HepG2 (cell line): ENCODE results near the gene SLC15A2. TPM values are rescaled to one million over a fixed set of nuclear protein-coding genes. Genes with fewer than 3 reads are reported as not detected.

Experiments used
- ATAC-seq: fragments of 200-7000 bp; cut with Tn5 transposase; 3 replicates; pipeline ENCODE4 v1.9.1; 2020; ENCODE audit warnings: mild to moderate bottlenecking, moderate library complexity
- BruUV-seq: library from RNA; stranded (reverse); fragments of 400-500 nt; replicated peaks from 2 replicates; lab custom pipeline; 2021; lab: Mats Ljungman, UMichigan
- CTCF ChIA-PET: fragments of 300-600 bp; formaldehyde crosslinking; extraction: SDS; loops from one replicate; lab custom pipeline; 2021; ENCODE audit warnings: low total read pairs, inconsistent platforms, low intra/inter-chr PET ratio; lab: Yijun Ruan, JAX
- POLR2A ChIA-PET: fragments of 350-600 bp; sonication (Branson Sonifier 250); formaldehyde crosslinking; loops from one replicate; lab custom pipeline; 2020; ENCODE audit warnings: antibody characterized with exemption, inconsistent platforms; lab: Yijun Ruan, JAX
- DNase-seq: peaks from one replicate; pipeline ENCODE4 v3.0.0-alpha.2; 2015; ENCODE audit warnings: low spot score
- FAIRE-seq: peaks from 3 replicates; lab custom pipeline; 2011; peaks lifted over from hg19 to GRCh38; lab: Jason Lieb, UNC
- H2AFZ ChIP-seq: one replicate; pipeline ENCODE4 v1.6.1; 2011; ENCODE audit warnings: low read length, inconsistent platforms
- H3K27ac ChIP-seq: fragments of 300-600 bp; 3 replicates; pipeline ENCODE4 v1.8.0; 2011; ENCODE audit warnings: mixed run types, mild to moderate bottlenecking, mixed read lengths, low read length, inconsistent platforms; ENCODE audit not compliant: insufficient read depth; ENCODE audit errors: extremely low read length
- H3K27me3 ChIP-seq, 2 experiments: fragments of 200-600 bp in 1 of 2; 2 replicates in 1 of 2; 3 replicates in 1 of 2; pipeline versions ENCODE4 v1.6.0 to v1.8.0; 2011; ENCODE audit warnings: low read length in 2 of 2, mild to moderate bottlenecking in 2 of 2, moderate library complexity in 2 of 2, inconsistent platforms in 1 of 2; ENCODE audit not compliant: insufficient read depth in 2 of 2, control insufficient read depth in 1 of 2
- H3K36me3 ChIP-seq, 2 experiments: fragments of 200-600 bp in 1 of 2; replicated peaks in 1 of 2; 2 replicates in 1 of 2; 3 replicates in 1 of 2; pipeline versions ENCODE4 v1.5.1 to v1.8.0; 2011; ENCODE audit warnings: low read length in 2 of 2, inconsistent platforms in 1 of 2; ENCODE audit not compliant: insufficient read depth in 2 of 2, control insufficient read depth in 1 of 2
- H3K4me1 ChIP-seq: 2 replicates; pipeline ENCODE4 v1.5.1; 2012; ENCODE audit warnings: low read length, inconsistent platforms; ENCODE audit not compliant: insufficient read depth
- H3K4me2 ChIP-seq: 2 replicates; pipeline ENCODE4 v1.6.0; 2011; ENCODE audit warnings: low read depth, low read length, inconsistent platforms
- H3K4me3 ChIP-seq, 3 experiments: fragments of 200-600 bp in 1 of 3; sonication (generic), shearing (Covaris generic) in 1 of 3; replicated peaks in 1 of 3; 2 replicates each; pipeline ENCODE4 v1.5.1; 2011 to 2016; ENCODE audit warnings: low read length in 3 of 3, inconsistent platforms in 2 of 3, low read depth in 2 of 3, mild to moderate bottlenecking in 2 of 3, control low read depth in 1 of 3, mixed read lengths in 1 of 3; ENCODE audit not compliant: insufficient read depth in 1 of 3
- H3K79me2 ChIP-seq: one replicate; pipeline ENCODE4 v1.6.1; 2011; ENCODE audit warnings: low read length, inconsistent platforms; ENCODE audit not compliant: insufficient read depth
- H3K9ac ChIP-seq: 2 replicates; pipeline ENCODE4 v1.6.0; 2011; ENCODE audit warnings: mild to moderate bottlenecking, low read depth, low read length, inconsistent platforms; ENCODE audit not compliant: insufficient read depth
- H3K9me3 ChIP-seq: 2 replicates; pipeline ENCODE4 v1.5.1; 2012; ENCODE audit warnings: mild to moderate bottlenecking, low read length
- H4K20me1 ChIP-seq: 2 replicates; pipeline ENCODE4 v1.6.0; 2011; ENCODE audit warnings: inconsistent platforms, mild to moderate bottlenecking, low read length, moderate library complexity; ENCODE audit not compliant: insufficient read depth
- BHLHE40 ChIP-seq: IDR thresholded peaks from 2 replicates; pipeline ENCODE4 v1.6.1; 2011; ENCODE audit warnings: low read length, improper control_type of control experiment
- CAMTA2 ChIP-seq: sonication (generic); formaldehyde crosslinking; IDR thresholded peaks from 2 replicates; pipeline ENCODE4 v1.4.0; 2020; ENCODE audit warnings: mild to moderate bottlenecking, missing genetic modification reagents, borderline replicate concordance
- DMAP1 ChIP-seq: IDR thresholded peaks from 2 replicates; pipeline ENCODE4 v1.6.1; 2016
- WGBS: methylation state at CpG from one replicate; pipeline ENCODE4 v1.1.6; 2017; ENCODE audit warnings: low lambda C conversion rate; 5-methylcytosine and 5-hydroxymethylcytosine counted together
- in situ Hi-C: cut with HindIII; loops from 2 replicates; pipeline ENCODE4 v1.10.0; 2017; ENCODE audit warnings: low pct_unique_long_range_greater_than_20kb; ENCODE audit not compliant: extremely low pct_ligation_motif_present
- intact Hi-C: fragments of 100-400 bp; cut with micrococcal nuclease; formaldehyde crosslinking; loops from one replicate; pipeline ENCODE4 v1.10.0; 2022; ENCODE audit not compliant: unreplicated experiment
- polyA plus RNA-seq, 8 experiments: library from polyadenylated mRNA; depleted of rRNA in 3 of 8; stranded (reverse) in 7 of 8; unstranded in 1 of 8; fragments of >200 nt; fragmentation: Illumina TruSeq in 4 of 8; extraction: Trizol in 4 of 8; gene quantifications; 2 replicates each; pipeline versions ENCODE4 v1.2.1 to v1.2.3, GENCODE V29; 2011 to 2016; ENCODE audit warnings: low read depth in 4 of 8, missing spikeins in 1 of 8, mixed read lengths in 1 of 8; ENCODE audit not compliant: insufficient read depth in 1 of 8
- total RNA-seq, 5 experiments: library from RNA; depleted of rRNA; stranded (reverse); fragments of >200 nt; fragmentation: Illumina TruSeq; extraction: Trizol; gene quantifications; 2 replicates each; pipeline ENCODE4 v1.2.3, GENCODE V29; 2016; ENCODE audit warnings: low read depth in 1 of 5
- TF ChIP-seq, protein P1 (sequence below): sonication (generic); formaldehyde crosslinking; conservative IDR thresholded peaks from 2 replicates; pipeline ENCODE4 v1.4.0; 2020; ENCODE audit warnings: mild to moderate bottlenecking, missing genetic modification reagents, moderate library complexity
- TF ChIP-seq, protein P2 (sequence below): sonication (generic); formaldehyde crosslinking; IDR thresholded peaks from 2 replicates; pipeline ENCODE4 v1.5.0; 2020; ENCODE audit warnings: mild to moderate bottlenecking, missing genetic modification reagents, moderate library complexity
- TF ChIP-seq, protein P3 (sequence below): sonication (generic); formaldehyde crosslinking; IDR thresholded peaks from 2 replicates; pipeline ENCODE4 v1.8.0; 2022; ENCODE audit warnings: mild to moderate bottlenecking, missing genetic modification reagents, moderate library complexity
- TF ChIP-seq, protein P4 (sequence below): sonication (generic); formaldehyde crosslinking; IDR thresholded peaks from 2 replicates; pipeline ENCODE4 v1.4.0; 2020; ENCODE audit warnings: missing genetic modification reagents

SLC15A2 gene
- total and polyA plus RNA-seq, 2 of the 13 experiments (the other 11 are each of a cell fraction or from before 2014, with no cell fraction given) = 1.0 to 1.4 TPM

DNA sequence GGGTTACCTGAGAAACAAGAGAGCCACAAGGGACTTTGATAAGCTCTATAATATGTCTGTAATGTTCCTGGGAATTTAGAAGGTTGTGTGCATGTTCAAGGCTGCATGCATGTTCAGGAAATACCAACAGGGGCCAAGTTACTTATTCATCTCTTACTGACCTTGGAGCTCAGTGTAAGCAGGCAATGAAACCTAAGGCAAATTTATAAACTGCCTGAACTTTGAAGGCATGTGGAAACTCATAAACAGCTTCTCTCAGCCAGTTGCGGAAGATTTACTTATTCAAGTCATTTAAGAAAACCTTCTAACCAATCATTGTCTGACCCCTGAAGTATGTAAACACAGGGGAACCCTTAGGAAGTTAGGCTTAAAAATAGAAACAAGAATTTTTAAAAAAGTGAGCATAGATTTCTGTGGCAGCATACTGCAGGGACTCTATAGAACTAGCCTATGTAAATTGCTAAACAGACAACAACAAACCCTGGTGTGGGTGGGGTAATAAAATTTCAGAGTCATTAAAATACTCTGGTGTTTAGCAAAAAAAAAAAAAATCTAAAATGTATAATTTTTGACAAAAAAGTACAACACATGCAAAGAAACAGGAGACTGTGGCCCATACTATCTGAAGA is 57.2 kb downstream of the SLC15A2 start (continued):
- TF ChIP-seq, protein P1, sequence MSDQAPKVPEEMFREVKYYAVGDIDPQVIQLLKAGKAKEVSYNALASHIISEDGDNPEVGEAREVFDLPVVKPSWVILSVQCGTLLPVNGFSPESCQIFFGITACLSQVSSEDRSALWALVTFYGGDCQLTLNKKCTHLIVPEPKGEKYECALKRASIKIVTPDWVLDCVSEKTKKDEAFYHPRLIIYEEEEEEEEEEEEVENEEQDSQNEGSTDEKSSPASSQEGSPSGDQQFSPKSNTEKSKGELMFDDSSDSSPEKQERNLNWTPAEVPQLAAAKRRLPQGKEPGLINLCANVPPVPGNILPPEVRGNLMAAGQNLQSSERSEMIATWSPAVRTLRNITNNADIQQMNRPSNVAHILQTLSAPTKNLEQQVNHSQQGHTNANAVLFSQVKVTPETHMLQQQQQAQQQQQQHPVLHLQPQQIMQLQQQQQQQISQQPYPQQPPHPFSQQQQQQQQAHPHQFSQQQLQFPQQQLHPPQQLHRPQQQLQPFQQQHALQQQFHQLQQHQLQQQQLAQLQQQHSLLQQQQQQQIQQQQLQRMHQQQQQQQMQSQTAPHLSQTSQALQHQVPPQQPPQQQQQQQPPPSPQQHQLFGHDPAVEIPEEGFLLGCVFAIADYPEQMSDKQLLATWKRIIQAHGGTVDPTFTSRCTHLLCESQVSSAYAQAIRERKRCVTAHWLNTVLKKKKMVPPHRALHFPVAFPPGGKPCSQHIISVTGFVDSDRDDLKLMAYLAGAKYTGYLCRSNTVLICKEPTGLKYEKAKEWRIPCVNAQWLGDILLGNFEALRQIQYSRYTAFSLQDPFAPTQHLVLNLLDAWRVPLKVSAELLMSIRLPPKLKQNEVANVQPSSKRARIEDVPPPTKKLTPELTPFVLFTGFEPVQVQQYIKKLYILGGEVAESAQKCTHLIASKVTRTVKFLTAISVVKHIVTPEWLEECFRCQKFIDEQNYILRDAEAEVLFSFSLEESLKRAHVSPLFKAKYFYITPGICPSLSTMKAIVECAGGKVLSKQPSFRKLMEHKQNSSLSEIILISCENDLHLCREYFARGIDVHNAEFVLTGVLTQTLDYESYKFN (CRISPR knock-in tag) = peak; percentile 46; the same call in 1 of the 2 replicates

DNA sequence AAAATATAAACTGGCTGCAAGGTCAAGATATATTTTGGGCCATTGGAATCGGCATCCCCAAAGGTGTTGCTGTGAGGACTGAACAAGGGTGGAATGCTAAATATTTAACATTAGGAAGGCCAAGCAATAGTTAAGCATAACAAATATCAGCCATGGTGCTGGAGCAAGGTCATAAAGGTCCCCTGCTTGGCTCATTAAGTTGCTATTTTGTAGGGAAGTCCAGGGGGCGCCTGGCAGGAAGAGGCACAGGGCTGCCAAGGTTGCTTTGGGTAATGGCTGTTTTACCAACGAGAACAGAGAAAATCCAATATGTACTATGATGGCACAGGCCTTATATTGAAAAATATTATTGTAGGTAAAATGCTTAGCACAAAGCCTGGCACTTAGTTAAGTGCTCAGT is 62.2 kb downstream of the SLC15A2 start:
- intact Hi-C loops (no loop called here), in situ Hi-C loops (no loop called here)
- no peak for DNase-seq
- no TSS peak for BruUV-seq
- 15% methylated on average over 3 of the region's 3 CpGs for WGBS
- Histone ChIP-seq H3K9me3 (peaks cover 4% of the 10 kb centered on the region; the same call in 1 of the 2 replicates), H3K36me3 (no peaks in the 10 kb centered on the region), H3K27ac (no peak overlapping the region), H3K4me3 (no peak overlapping the region), H3K27me3 (no peaks in the 10 kb centered on the region), H3K4me1 (peaks cover 8% of the 10 kb centered on the region), H4K20me1 (no peaks in the 10 kb centered on the region), H3K79me2 (no peaks in the 10 kb centered on the region), H2AFZ (no peak overlapping the region), H3K9ac (no peak overlapping the region), H3K4me2 (no peak overlapping the region)
- ChIA-PET POLR2A (no interaction called here), CTCF (no interaction called here)
- ATAC-seq = no peak; the same call in 2 of the 3 replicates
- TF ChIP-seq CAMTA2 (no peak), BHLHE40 (no peak), DMAP1 (CRISPR knock-in tag) (no peak)
- TF ChIP-seq, protein P2, sequence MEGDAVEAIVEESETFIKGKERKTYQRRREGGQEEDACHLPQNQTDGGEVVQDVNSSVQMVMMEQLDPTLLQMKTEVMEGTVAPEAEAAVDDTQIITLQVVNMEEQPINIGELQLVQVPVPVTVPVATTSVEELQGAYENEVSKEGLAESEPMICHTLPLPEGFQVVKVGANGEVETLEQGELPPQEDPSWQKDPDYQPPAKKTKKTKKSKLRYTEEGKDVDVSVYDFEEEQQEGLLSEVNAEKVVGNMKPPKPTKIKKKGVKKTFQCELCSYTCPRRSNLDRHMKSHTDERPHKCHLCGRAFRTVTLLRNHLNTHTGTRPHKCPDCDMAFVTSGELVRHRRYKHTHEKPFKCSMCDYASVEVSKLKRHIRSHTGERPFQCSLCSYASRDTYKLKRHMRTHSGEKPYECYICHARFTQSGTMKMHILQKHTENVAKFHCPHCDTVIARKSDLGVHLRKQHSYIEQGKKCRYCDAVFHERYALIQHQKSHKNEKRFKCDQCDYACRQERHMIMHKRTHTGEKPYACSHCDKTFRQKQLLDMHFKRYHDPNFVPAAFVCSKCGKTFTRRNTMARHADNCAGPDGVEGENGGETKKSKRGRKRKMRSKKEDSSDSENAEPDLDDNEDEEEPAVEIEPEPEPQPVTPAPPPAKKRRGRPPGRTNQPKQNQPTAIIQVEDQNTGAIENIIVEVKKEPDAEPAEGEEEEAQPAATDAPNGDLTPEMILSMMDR (CRISPR knock-in tag) = 0 out of 2 replicates have a peak, but pooled peaks have one; percentile 3
- TF ChIP-seq, protein P3, sequence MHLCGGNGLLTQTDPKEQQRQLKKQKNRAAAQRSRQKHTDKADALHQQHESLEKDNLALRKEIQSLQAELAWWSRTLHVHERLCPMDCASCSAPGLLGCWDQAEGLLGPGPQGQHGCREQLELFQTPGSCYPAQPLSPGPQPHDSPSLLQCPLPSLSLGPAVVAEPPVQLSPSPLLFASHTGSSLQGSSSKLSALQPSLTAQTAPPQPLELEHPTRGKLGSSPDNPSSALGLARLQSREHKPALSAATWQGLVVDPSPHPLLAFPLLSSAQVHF (CRISPR knock-in tag) = no peak
- TF ChIP-seq, protein P4, sequence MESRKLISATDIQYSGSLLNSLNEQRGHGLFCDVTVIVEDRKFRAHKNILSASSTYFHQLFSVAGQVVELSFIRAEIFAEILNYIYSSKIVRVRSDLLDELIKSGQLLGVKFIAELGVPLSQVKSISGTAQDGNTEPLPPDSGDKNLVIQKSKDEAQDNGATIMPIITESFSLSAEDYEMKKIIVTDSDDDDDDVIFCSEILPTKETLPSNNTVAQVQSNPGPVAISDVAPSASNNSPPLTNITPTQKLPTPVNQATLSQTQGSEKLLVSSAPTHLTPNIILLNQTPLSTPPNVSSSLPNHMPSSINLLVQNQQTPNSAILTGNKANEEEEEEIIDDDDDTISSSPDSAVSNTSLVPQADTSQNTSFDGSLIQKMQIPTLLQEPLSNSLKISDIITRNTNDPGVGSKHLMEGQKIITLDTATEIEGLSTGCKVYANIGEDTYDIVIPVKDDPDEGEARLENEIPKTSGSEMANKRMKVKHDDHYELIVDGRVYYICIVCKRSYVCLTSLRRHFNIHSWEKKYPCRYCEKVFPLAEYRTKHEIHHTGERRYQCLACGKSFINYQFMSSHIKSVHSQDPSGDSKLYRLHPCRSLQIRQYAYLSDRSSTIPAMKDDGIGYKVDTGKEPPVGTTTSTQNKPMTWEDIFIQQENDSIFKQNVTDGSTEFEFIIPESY (CRISPR knock-in tag) = no peak
- FAIRE-seq = no peak
